Ascending aorta (tissue), 2 donors: Measurements from ENCODE around the gene SPP1. TPM values are rescaled to one million over a fixed set of nuclear protein-coding genes. Genes with fewer than 3 reads are reported as not detected.

Source experiments
- DNase-seq, 2 donors: peaks; one replicate each; pipeline ENCODE4 v3.0.0-alpha.2; 2019; ENCODE audit warnings: low spot score in 2 of 2
- H3K27ac ChIP-seq, 2 donors: fragments of 200-600 bp; sonication (generic); one replicate each; pipeline ENCODE4 v1.5.1; 2016 to 2017; ENCODE audit warnings: mild to moderate bottlenecking in 1 of 2
- H3K27me3 ChIP-seq: fragments of 200-600 bp; sonication (generic); one replicate; pipeline ENCODE4 v1.5.1; 2017
- H3K36me3 ChIP-seq, 2 donors: fragments of 200-600 bp; sonication (generic); one replicate each; pipeline ENCODE4 v1.5.1; 2016
- H3K4me1 ChIP-seq, 2 donors: fragments of 200-600 bp; sonication (generic); one replicate each; pipeline ENCODE4 v1.5.1; 2016 to 2017; ENCODE audit warnings: mild to moderate bottlenecking in 1 of 2
- H3K4me3 ChIP-seq, 2 donors: fragments of 200-600 bp; sonication (generic); one replicate each; pipeline ENCODE4 v1.5.1; 2016 to 2017; ENCODE audit warnings: mild to moderate bottlenecking in 1 of 2
- H3K9me3 ChIP-seq, 2 donors: fragments of 200-600 bp; sonication (generic); one replicate each; pipeline ENCODE4 v1.5.1; 2016
- CTCF ChIP-seq, 3 experiments: fragments of 200-600 bp in 2 of 3; fragments of 450-650 bp in 1 of 3; sonication (generic) in 2 of 3; IDR thresholded peaks; one replicate each; pipeline ENCODE4 v1.5.1; 2016 to 2019; ENCODE audit warnings: antibody characterized with exemption in 3 of 3, mild to moderate bottlenecking in 1 of 3, moderate library complexity in 1 of 3
- intact Hi-C: fragments of 100-400 bp; cut with DNase I; formaldehyde crosslinking; loops from one replicate; pipeline ENCODE4 v1.15.1; 2023
- total RNA-seq: library from RNA; depleted of rRNA; stranded (reverse); fragments of >200 nt; gene quantifications from one replicate; pipeline ENCODE4 v1.1.0, GENCODE V29; 2016

Gene SPP1
- total RNA-seq, 1 donor from 2014 or later, result 0.75 TPM

GRCh38 chr4:88005076-88005475 lies 29.6 kb downstream of the SPP1 start:
- peaks cover 0 to 31% of the 10 kb centered on the region in 2 donors for H3K4me1 ChIP-seq

GRCh38 chr4:88005946-88006345 lies 30.4 kb downstream of the SPP1 start:
- Histone ChIP-seq H3K4me3 (peak overlapping the region; percentile 90 to 96), H3K4me1 (peaks cover 0 to 35% of the 10 kb centered on the region in 2 donors), H3K27me3 (no peaks in the 10 kb centered on the region), H3K27ac (peak overlapping the region; percentile 94 to 98), H3K36me3 (no peaks in the 10 kb centered on the region), H3K9me3 (no peaks in the 10 kb centered on the region)
- intact Hi-C loops, result no loop called here
- TF ChIP-seq CTCF (IDR thresholded peaks at IDR 0.05), result no peak
- no peak for DNase-seq

More at GRCh38 chr4:88005076-88005475, 29.6 kb downstream of the SPP1 start:
- intact Hi-C loops, result no loop called here
- H3K27ac ChIP-seq, result peak overlapping the region; percentile 94 to 98
- no peaks in the 10 kb centered on the region for H3K9me3 ChIP-seq
- peak overlapping the region; percentile 90 to 96 for H3K4me3 ChIP-seq
- no peaks in the 10 kb centered on the region for H3K36me3 ChIP-seq
- DNase-seq, result peak in 1 of 2 donors; percentile 72
- no peaks in the 10 kb centered on the region for H3K27me3 ChIP-seq
- TF ChIP-seq CTCF (IDR thresholded peaks at IDR 0.05), result no peak

- H3K4me1 ChIP-seq, result peaks cover 0 to 35% of the 10 kb centered on the region in 2 donors
- peak overlapping the region; percentile 90 to 96 for H3K4me3 ChIP-seq
- intact Hi-C loops, result loop anchor here (1.0 kb wide), 3 partner anchors 11 to 516 kb away; partner anchors contain the start of gene PYURF
- H3K27me3 ChIP-seq, result no peaks in the 10 kb centered on the region
- H3K27ac ChIP-seq, result peak overlapping the region; percentile 94 to 98
- no peaks in the 10 kb centered on the region for H3K9me3 ChIP-seq
- no peaks in the 10 kb centered on the region for H3K36me3 ChIP-seq
- no peak for TF ChIP-seq CTCF (IDR thresholded peaks at IDR 0.05)
- no peak for DNase-seq
Measured at GRCh38 chr4:88006956-88007303, 31.4 kb downstream of the SPP1 start.

DNA sequence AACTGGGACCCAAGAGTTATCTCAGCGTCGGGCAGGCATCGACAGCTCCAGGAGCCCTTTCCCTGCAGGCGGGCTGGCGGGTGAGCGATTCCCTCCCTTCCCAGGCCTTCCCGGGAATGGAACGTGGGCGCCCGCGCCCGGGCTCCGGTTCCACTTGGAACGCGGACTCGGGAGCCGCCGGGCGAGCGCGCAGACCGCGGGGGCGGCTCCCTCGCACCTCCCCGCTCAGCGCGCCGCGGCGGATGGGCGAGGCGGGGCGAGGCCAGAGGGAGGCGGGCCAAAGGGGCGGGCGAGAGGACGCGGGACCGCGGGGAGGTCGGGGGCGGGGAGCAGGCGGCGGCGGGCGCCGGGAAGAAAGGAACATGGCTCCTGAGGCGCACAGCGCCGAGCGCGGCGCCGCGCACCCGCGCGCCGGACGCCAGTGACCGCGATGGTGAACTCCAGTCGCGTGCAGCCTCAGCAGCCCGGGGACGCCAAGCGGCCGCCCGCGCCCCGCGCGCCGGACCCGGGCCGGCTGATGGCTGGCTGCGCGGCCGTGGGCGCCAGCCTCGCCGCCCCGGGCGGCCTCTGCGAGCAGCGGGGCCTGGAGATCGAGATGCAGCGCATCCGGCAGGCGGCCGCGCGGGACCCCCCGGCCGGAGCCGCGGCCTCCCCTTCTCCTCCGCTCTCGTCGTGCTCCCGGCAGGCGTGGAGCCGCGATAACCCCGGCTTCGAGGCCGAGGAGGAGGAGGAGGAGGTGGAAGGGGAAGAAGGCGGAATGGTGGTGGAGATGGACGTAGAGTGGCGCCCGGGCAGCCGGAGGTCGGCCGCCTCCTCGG lies 32.0 kb downstream of the SPP1 start, which contains the start of gene PKD2:
PKD2 (plus strand) TSS at position 332 of the 818 bp plus-strand sequence; CDS start at position 431, 99 bp downstream.
- no peaks in the 10 kb centered on the region for H3K36me3 ChIP-seq
- H3K9me3 ChIP-seq, result no peaks in the 10 kb centered on the region
- H3K27ac ChIP-seq, result peak within 1 kb of the TSS; percentile 94 to 98
- peak within 1 kb of the TSS; percentile 90 to 96 for H3K4me3 ChIP-seq
- peak in 1 of 3 experiments; percentile 24 for TF ChIP-seq CTCF (IDR thresholded peaks at IDR 0.05)
- no peaks in the 10 kb centered on the region for H3K27me3 ChIP-seq
- peaks cover 0 to 35% of the 10 kb centered on the region in 2 donors for H3K4me1 ChIP-seq
- intact Hi-C loops, result loop anchor here (1.0 kb wide), 3 partner anchors 11 to 516 kb away; partner anchors contain the start of gene PYURF
- peak in 1 of 2 donors; percentile 93 for DNase-seq

- peak in 1 of 2 donors; percentile 71 for DNase-seq
- Histone ChIP-seq H3K9me3 (no peaks in the 10 kb centered on the region), H3K36me3 (no peaks in the 10 kb centered on the region), H3K27ac (peak overlapping the region; percentile 94 to 98), H3K4me1 (peaks cover 0 to 29% of the 10 kb centered on the region in 2 donors), H3K27me3 (no peaks in the 10 kb centered on the region), H3K4me3 (peak overlapping the region; percentile 90 to 96)
- intact Hi-C loops, result no loop called here
- TF ChIP-seq CTCF (IDR thresholded peaks at IDR 0.05), result no peak
Measured at GRCh38 chr4:88008122-88008742, 32.7 kb downstream of the SPP1 start.
